ENCODE measurements around the gene NMNAT2.
"Not testable (repeated sequence)": the region's sequence is repeated elsewhere in the genome, so short reads cannot be mapped to it uniquely, and the experiment has no call there.

GRCh38 chr1:183240853-183241252 is 177.3 kb downstream of the NMNAT2 start:
- TF ChIP-seq CTCF, POLR2A (IDR thresholded peaks at IDR 0.05): not testable (repeated sequence)

All from Peyer's patch (tissue), 4 donors.